Pancreas (tissue), 10 donors: Measurements from ENCODE around the gene TNPO1. TPM values are rescaled to one million over a fixed set of nuclear protein-coding genes. Genes with fewer than 3 reads are reported as not detected.

ENCODE experiments used
- ATAC-seq, 4 donors: fragments of 200-7000 bp; cut with Tn5 transposase; one replicate each; pipeline versions ENCODE4 v1.8.0 to v1.9.1; 2020; ENCODE audit warnings: mild to moderate bottlenecking in 4 of 4, moderate library complexity in 4 of 4
- DNase-seq, 6 donors: peaks; one replicate each; pipeline ENCODE4 v3.0.0-alpha.2; 2020
- FAIRE-seq: peaks from 2 replicates; lab custom pipeline; 2012; peaks lifted over from hg19 to GRCh38; lab: Jason Lieb, UNC
- H3K27ac ChIP-seq, 4 donors: fragments of 200-600 bp; sonication (generic); 1 replicate in 3 of 4; 2 replicates in 1 of 4; pipeline versions ENCODE4 v1.5.0 to v1.8.0; 2020
- H3K27me3 ChIP-seq, 4 donors: fragments of 200-600 bp; one replicate each; pipeline ENCODE4 v1.8.0; 2021
- H3K36me3 ChIP-seq, 3 donors: fragments of 200-600 bp; sonication (generic) in 1 of 3; one replicate each; pipeline versions ENCODE4 v1.5.0 to v1.8.0; 2020 to 2021
- H3K4me1 ChIP-seq, 3 donors: fragments of 200-600 bp; one replicate each; pipeline ENCODE4 v1.8.0; 2021
- H3K4me3 ChIP-seq, 4 donors: fragments of 200-600 bp; sonication (generic) in 2 of 4; one replicate each; pipeline versions ENCODE4 v1.5.0 to v1.8.0; 2020 to 2021
- H3K9me3 ChIP-seq, 4 donors: fragments of 200-600 bp; one replicate each; pipeline ENCODE4 v1.8.0; 2021
- CTCF ChIP-seq, 4 donors: fragments of 200-600 bp; sonication (generic) in 3 of 4; IDR thresholded peaks; one replicate each; pipeline versions ENCODE4 v1.5.0 to v1.8.0; 2021; ENCODE audit warnings: antibody characterized with exemption in 4 of 4
- WGBS, 2 donors: extraction: QIAGEN DNeasy Blood & Tissue Kit; methylation state at CpG; one replicate each; pipeline ENCODE4 v1.1.7; 2013; 5-methylcytosine and 5-hydroxymethylcytosine counted together
- intact Hi-C, 3 donors: fragments of 100-400 bp; cut with DNase I; formaldehyde crosslinking; loops; one replicate each; pipeline versions ENCODE4 v1.11.1 to v1.14.2; 2022
- polyA plus RNA-seq, 2 donors: library from polyadenylated mRNA; stranded (reverse); fragments of 200-250 nt; gene quantifications; one replicate each; pipeline ENCODE4 v1.2.3, GENCODE V29; 2013
- total RNA-seq, 6 donors: library from RNA; stranded (reverse); fragmentation: NEBNext Ultra II Directional in 4 of 6; extraction: Animal tissue kit (Norgen Biotek cat#: 25700) in 4 of 6; gene quantifications; one replicate each; pipeline versions ENCODE4 v1.2.1 to v1.2.4, GENCODE V29; 2021 to 2023
- donor health status: healthy with polysubstance abuse.
- donor health status: DM: no; HTN: no; CAD: no; lungs with moderate emphysema.
- donor health status: DM: no; HTN: no; CAD: no.
- donor health status: control.
- donor health status: control.
- donor health status: Bipolar disorder and iron deficiency.
- donor health status: DM: yes; HTN: yes; CAD: no.
- donor health status: DM: no; HTN: no; CAD: no.
- donor health status: DM: no; HTN: no; CAD: no.
- donor health status: DM: yes; HTN: yes; CAD: no.

The TNPO1 gene
- total and polyA plus RNA-seq, 8 donors: 5.5 to 58.9 (median 43.3) TPM

- ATAC-seq: no peak
- H3K4me3 ChIP-seq: no peak overlapping the region
- no peak for TF ChIP-seq CTCF (IDR thresholded peaks at IDR 0.05)
- peaks cover 0 to 7% (median under 1%) of the 10 kb centered on the region in 3 donors for H3K4me1 ChIP-seq
- DNase-seq: no peak
- no peaks in the 10 kb centered on the region for H3K27me3 ChIP-seq
- H3K27ac ChIP-seq: no peak overlapping the region
- FAIRE-seq: no peak
- H3K36me3 ChIP-seq: no peaks in the 10 kb centered on the region
- H3K9me3 ChIP-seq: no peaks in the 10 kb centered on the region
- intact Hi-C loops: no loop called here
Observed at GRCh38 chr5:72949481-72949880, 133.0 kb downstream of the TNPO1 start.

GRCh38 chr5:72951671-72952468 is 135.4 kb downstream of the TNPO1 start:
- DNase-seq (no peak), FAIRE-seq (no peak), ATAC-seq (no peak)
- 90 to 95% methylated on average over 7 of the region's 7 CpGs for WGBS, 2 donors
- H3K27ac ChIP-seq: peak overlapping the region in 1 of 4 donors; percentile 16
- no peak for TF ChIP-seq CTCF (IDR thresholded peaks at IDR 0.05)
- peaks cover 0 to 14% (median 7%) of the 10 kb centered on the region in 3 donors for H3K4me1 ChIP-seq
- intact Hi-C loops: no loop called here
- H3K4me3 ChIP-seq: no peak overlapping the region
- no peaks in the 10 kb centered on the region for H3K36me3 ChIP-seq
- H3K27me3 ChIP-seq: no peaks in the 10 kb centered on the region
- no peaks in the 10 kb centered on the region for H3K9me3 ChIP-seq

GRCh38 chr5:72954389-72954788 is 137.9 kb downstream of the TNPO1 start:
- FAIRE-seq: no peak
- WGBS, 2 donors: 67 to 74% methylated on average over 7 of the region's 7 CpGs
- no peak for ATAC-seq
- intact Hi-C loops: no loop called here
- Histone ChIP-seq H3K9me3 (no peaks in the 10 kb centered on the region), H3K4me1 (peaks cover 0 to 24% (median 13%) of the 10 kb centered on the region in 3 donors), H3K36me3 (no peaks in the 10 kb centered on the region), H3K4me3 (peak overlapping the region in 1 of 4 donors; percentile 84), H3K27me3 (no peaks in the 10 kb centered on the region), H3K27ac (peak overlapping the region in 2 of 4 donors; percentile 91 to 98)
- no peak for TF ChIP-seq CTCF (IDR thresholded peaks at IDR 0.05)
- no peak for DNase-seq

GRCh38 chr5:72955143-72955767 is 138.8 kb downstream of the TNPO1 start:
- intact Hi-C loops: no loop called here
- TF ChIP-seq CTCF (IDR thresholded peaks at IDR 0.05): no peak
- H3K27me3 ChIP-seq: no peaks in the 10 kb centered on the region
- no peaks in the 10 kb centered on the region for H3K36me3 ChIP-seq
- DNase-seq: peak in 3 of 6 donors; percentile 61 to 82 (median 78)
- H3K27ac ChIP-seq: peak overlapping the region; percentile 79 to 98 (median 94)
- H3K4me1 ChIP-seq: peaks cover 0 to 24% (median 17%) of the 10 kb centered on the region in 3 donors
- peak overlapping the region; percentile 28 to 84 (median 78) for H3K4me3 ChIP-seq
- WGBS, 2 donors: 2 to 3% methylated on average over 31 to 33 of the region's 33 CpGs
- H3K9me3 ChIP-seq: no peaks in the 10 kb centered on the region
- no peak for FAIRE-seq
- ATAC-seq: peak; percentile 52 to 75 (median 66)
